GM12872 (cell line): ENCODE results near the gene TMEM106A.
"Not testable (repeated sequence)": the region's sequence is repeated elsewhere in the genome, so short reads cannot be mapped to it uniquely, and the experiment has no call there.

Experiments
- CTCF ChIP-seq: IDR thresholded peaks from 3 replicates; pipeline ENCODE4 v1.5.1; 2011; ENCODE audit warnings: low read depth, mild to moderate bottlenecking, low read length, moderate library complexity; ENCODE audit not compliant: insufficient read depth

Gene TMEM106A

GRCh38 chr17:43219746-43220380 is 8.2 kb downstream of the TMEM106A start:
- TF ChIP-seq CTCF = no peak

GRCh38 chr17:43220511-43221125 is 8.9 kb downstream of the TMEM106A start:
- no peak for TF ChIP-seq CTCF

GRCh38 chr17:43224146-43224705 is 12.6 kb downstream of the TMEM106A start:
- TF ChIP-seq CTCF = no peak

DNA sequence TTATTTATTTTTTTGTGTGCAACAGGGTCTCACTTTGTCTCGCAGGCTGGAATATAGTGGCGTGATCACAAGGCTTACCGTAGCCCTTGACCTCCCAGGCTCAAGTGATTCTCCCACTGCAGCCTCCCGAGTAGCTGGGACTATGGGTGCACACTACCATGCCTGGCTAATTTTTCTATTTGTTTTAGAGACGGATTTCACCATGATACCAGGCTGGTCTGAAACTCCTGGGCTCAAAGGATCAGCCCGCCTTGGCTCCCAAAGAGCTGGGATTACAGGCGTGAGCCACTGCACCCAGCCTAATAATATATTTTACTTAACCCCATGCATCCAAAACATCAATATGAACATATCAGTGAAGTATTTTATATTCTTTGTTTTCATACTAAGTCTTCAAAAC is 14.7 kb downstream of the TMEM106A start:
- TF ChIP-seq CTCF = no peak

GRCh38 chr17:43228020-43228782 is 16.5 kb downstream of the TMEM106A start, which contains the start of gene CCDC200:
CCDC200 (minus strand) TSS chr17:43228623; CDS start chr17:43228554, 69 bp downstream.
- not testable (repeated sequence) for TF ChIP-seq CTCF

DNA sequence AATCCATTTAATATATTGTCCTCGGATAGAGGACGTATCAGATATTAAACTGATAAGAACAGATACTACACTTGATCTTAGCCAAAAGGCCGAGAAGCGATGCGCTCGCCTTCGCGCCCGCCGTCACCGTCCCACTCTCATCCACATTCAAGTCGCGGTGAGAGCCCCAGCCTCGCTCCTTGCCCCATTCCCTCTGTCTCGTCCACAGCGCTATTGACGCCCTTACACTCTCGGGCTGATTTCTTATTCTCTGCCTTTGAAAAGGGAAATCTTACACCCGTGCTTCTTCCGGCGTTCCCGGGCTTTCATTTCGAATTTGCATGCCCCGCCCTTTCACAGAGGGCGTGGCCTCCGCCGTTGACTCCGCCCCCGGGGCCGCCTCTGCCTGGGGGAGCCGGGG is 22.2 kb downstream of the TMEM106A start, which contains the start of gene RNU2-1:
TSS of gene RNU2-1 (minus strand) at position 101 of the 400 bp plus-strand sequence.
- TF ChIP-seq CTCF = not testable (repeated sequence)
